ENCODE results near the gene NCL.
A peak's percentile ranks its signal among the peaks of the same experiment; 100 is the strongest.
"Not testable (repeated sequence)": the region's sequence is repeated elsewhere in the genome, so short reads cannot be mapped to it uniquely, and the experiment has no call there.

- peak; percentile 56 to 75 (median 61) for TF ChIP-seq CTCF (IDR thresholded peaks at IDR 0.05)
- TF ChIP-seq POLR2AphosphoS5 (IDR thresholded peaks at IDR 0.05), result not testable (repeated sequence)
These were observed 58.5 kb downstream of the NCL start for GRCh38 chr2:231405601-231406367.
